HEK293 (cell line): ENCODE data around the gene HOXC10.

Source experiments
- GLI2 ChIP-seq: fragments of 450-650 bp; formaldehyde crosslinking; IDR thresholded peaks from 2 replicates; pipeline ENCODE4; 2017; ENCODE audit warnings: missing biosample characterization, missing genetic modification characterization, low read depth, borderline replicate concordance
- GLIS2 ChIP-seq: fragments of 450-650 bp; formaldehyde crosslinking; IDR thresholded peaks from 2 replicates; pipeline ENCODE4 v1.5.1; 2016; ENCODE audit warnings: missing biosample characterization, missing genetic modification characterization
- PRDM1 ChIP-seq: fragments of 450-650 bp; formaldehyde crosslinking; IDR thresholded peaks from 2 replicates; pipeline ENCODE4; 2016; ENCODE audit warnings: missing biosample characterization, missing genetic modification characterization
- PRDM4 ChIP-seq: fragments of 450-650 bp; formaldehyde crosslinking; IDR thresholded peaks from 2 replicates; pipeline ENCODE4 v1.5.1; 2017; ENCODE audit warnings: missing biosample characterization, missing genetic modification characterization
- REST ChIP-seq: fragments of 450-650 bp; formaldehyde crosslinking; IDR thresholded peaks from 2 replicates; pipeline ENCODE4 v1.5.1; 2016; ENCODE audit warnings: missing biosample characterization, missing genetic modification characterization
- SCRT2 ChIP-seq: fragments of 450-650 bp; formaldehyde crosslinking; IDR thresholded peaks from 2 replicates; pipeline ENCODE4 v1.5.1; 2016; ENCODE audit warnings: missing biosample characterization, missing genetic modification characterization
- TSHZ1 ChIP-seq: fragments of 450-650 bp; formaldehyde crosslinking; IDR thresholded peaks from 2 replicates; pipeline ENCODE4 v1.5.1; 2016; ENCODE audit warnings: missing biosample characterization, missing genetic modification characterization, borderline replicate concordance
- YY1 ChIP-seq: fragments of 450-650 bp; formaldehyde crosslinking; IDR thresholded peaks from 2 replicates; pipeline ENCODE4 v1.5.1; 2018; ENCODE audit warnings: missing biosample characterization, missing genetic modification characterization
- ZFP37 ChIP-seq: fragments of 450-650 bp; formaldehyde crosslinking; IDR thresholded peaks from 2 replicates; pipeline ENCODE4 v1.5.1; 2016; ENCODE audit warnings: missing biosample characterization, missing genetic modification characterization
- ZNF155 ChIP-seq: fragments of 450-650 bp; formaldehyde crosslinking; IDR thresholded peaks from 2 replicates; pipeline ENCODE4 v1.5.1; 2016; ENCODE audit warnings: missing biosample characterization, missing genetic modification characterization
- ZNF202 ChIP-seq: fragments of 450-650 bp; formaldehyde crosslinking; IDR thresholded peaks from 2 replicates; pipeline ENCODE4 v1.5.1; 2016; ENCODE audit warnings: missing biosample characterization, missing genetic modification characterization, borderline replicate concordance
- ZNF26 ChIP-seq: fragments of 450-650 bp; formaldehyde crosslinking; IDR thresholded peaks from 2 replicates; pipeline ENCODE4 v1.5.1; 2016; ENCODE audit warnings: missing biosample characterization, missing genetic modification characterization
- ZNF398 ChIP-seq: fragments of 450-650 bp; formaldehyde crosslinking; IDR thresholded peaks from 2 replicates; pipeline ENCODE4 v1.5.1; 2017; ENCODE audit warnings: missing biosample characterization, missing genetic modification characterization
- ZNF404 ChIP-seq: fragments of 450-650 bp; formaldehyde crosslinking; IDR thresholded peaks from 2 replicates; pipeline ENCODE4 v1.5.1; 2017; ENCODE audit warnings: missing biosample characterization, missing genetic modification characterization
- ZNF488 ChIP-seq: fragments of 450-650 bp; formaldehyde crosslinking; IDR thresholded peaks from 2 replicates; pipeline ENCODE4 v1.5.1; 2016; ENCODE audit warnings: missing biosample characterization, missing genetic modification characterization
- ZNF548 ChIP-seq: fragments of 450-650 bp; formaldehyde crosslinking; IDR thresholded peaks from 2 replicates; pipeline ENCODE4 v1.5.1; 2016; ENCODE audit warnings: missing biosample characterization, missing genetic modification characterization
- ZNF549 ChIP-seq: fragments of 450-650 bp; IDR thresholded peaks from 2 replicates; pipeline ENCODE4 v1.5.1; 2018; ENCODE audit warnings: missing biosample characterization, missing genetic modification characterization, mild to moderate bottlenecking, inconsistent platforms, moderate library complexity
- ZNF558 ChIP-seq: fragments of 450-650 bp; formaldehyde crosslinking; IDR thresholded peaks from 2 replicates; pipeline ENCODE4 v1.5.1; 2016; ENCODE audit warnings: missing biosample characterization, missing genetic modification characterization
- ZNF561 ChIP-seq: fragments of 450-650 bp; IDR thresholded peaks from 2 replicates; pipeline ENCODE4 v1.5.1; 2018; ENCODE audit warnings: missing biosample characterization, missing genetic modification characterization, borderline replicate concordance
- ZNF610 ChIP-seq: fragments of 450-650 bp; formaldehyde crosslinking; IDR thresholded peaks from 2 replicates; pipeline ENCODE4 v1.5.1; 2016; ENCODE audit warnings: missing biosample characterization, missing genetic modification characterization, borderline replicate concordance
- ZNF621 ChIP-seq: fragments of 450-650 bp; formaldehyde crosslinking; IDR thresholded peaks from 2 replicates; pipeline ENCODE4 v1.5.1; 2017; ENCODE audit warnings: missing biosample characterization, missing genetic modification characterization
- ZNF830 ChIP-seq: fragments of 450-650 bp; IDR thresholded peaks from 2 replicates; pipeline ENCODE4 v1.5.0; 2018; ENCODE audit warnings: missing biosample characterization, missing genetic modification characterization, low read depth, mild to moderate bottlenecking, moderate library complexity
- ZXDB ChIP-seq: fragments of 450-650 bp; formaldehyde crosslinking; IDR thresholded peaks from 2 replicates; pipeline ENCODE4 v1.5.1; 2016; ENCODE audit warnings: missing biosample characterization, missing genetic modification characterization

Gene HOXC10

GRCh38 chr12:53978477-53979356 is 6.2 kb upstream of the HOXC10 start (continued):
- TF ChIP-seq ZNF26 (no peak), ZNF404 (tag by site-specific recombination) (no peak), ZNF155 (no peak), ZNF398 (tag by site-specific recombination) (peak; percentile 25; the same call in 1 of the 2 replicates), ZNF488 (tag by site-specific recombination) (no peak), REST (no peak), ZNF561 (tag by site-specific recombination) (peak; percentile 100), ZFP37 (no peak), ZNF610 (no peak), ZXDB (tag by site-specific recombination) (peak; percentile 57; the same call in 1 of the 2 replicates), GLI2 (no peak), PRDM4 (tag by site-specific recombination) (peak; percentile 86), GLIS2 (tag by site-specific recombination) (peak; percentile 71), ZNF549 (tag by site-specific recombination) (no peak), PRDM1 (tag by site-specific recombination) (no peak), SCRT2 (tag by site-specific recombination) (no peak), ZNF548 (no peak), ZNF202 (no peak), TSHZ1 (no peak), YY1 (no peak), ZNF830 (tag by site-specific recombination) (no peak), ZNF621 (no peak), ZNF558 (tag by site-specific recombination) (no peak)
